HG02885 (cell line): ENCODE data around the gene CPNE8.

ENCODE experiments used
- ATAC-seq: cut with Tn5 transposase; IDR thresholded peaks from one replicate; pipeline ENCODE4 v1.9.1; 2021; ENCODE audit warnings: mild to moderate bottlenecking; ENCODE audit not compliant: unreplicated experiment, poor library complexity

CPNE8 gene

GRCh38 chr12:38653650-38654049 lies 251.7 kb downstream of the CPNE8 start:
- ATAC-seq: no peak

GRCh38 chr12:38648813-38649212 lies 256.6 kb downstream of the CPNE8 start:
- no peak for ATAC-seq

- no peak for ATAC-seq
Observed at GRCh38 chr12:38646146-38646545, 259.2 kb downstream of the CPNE8 start.

GRCh38 chr12:38639625-38640024 lies 265.8 kb downstream of the CPNE8 start:
- no peak for ATAC-seq

- no peak for ATAC-seq
Observed at GRCh38 chr12:38638401-38638800, 267.0 kb downstream of the CPNE8 start.

DNA sequence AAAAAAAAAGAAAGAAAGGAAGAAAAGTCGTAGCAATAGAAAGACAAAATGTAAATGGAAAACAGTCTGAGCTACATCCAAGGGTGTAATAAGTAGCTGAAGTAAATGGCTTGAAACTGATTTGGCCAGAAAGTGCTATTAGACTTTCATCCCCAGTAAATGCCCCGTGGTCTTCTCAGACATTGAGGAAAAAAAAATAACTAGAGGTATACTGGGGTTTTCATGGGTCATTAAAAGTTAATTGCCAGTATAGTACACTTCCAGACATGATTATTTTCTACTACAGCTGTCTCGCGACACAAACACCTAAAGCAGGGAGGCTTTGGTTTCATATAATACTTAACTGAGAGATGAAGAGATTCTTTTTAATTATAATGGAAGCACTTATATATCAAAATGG lies 271.9 kb downstream of the CPNE8 start:
- no peak for ATAC-seq

- no peak for ATAC-seq
Observed at GRCh38 chr12:38629064-38629463, 276.3 kb downstream of the CPNE8 start.

DNA sequence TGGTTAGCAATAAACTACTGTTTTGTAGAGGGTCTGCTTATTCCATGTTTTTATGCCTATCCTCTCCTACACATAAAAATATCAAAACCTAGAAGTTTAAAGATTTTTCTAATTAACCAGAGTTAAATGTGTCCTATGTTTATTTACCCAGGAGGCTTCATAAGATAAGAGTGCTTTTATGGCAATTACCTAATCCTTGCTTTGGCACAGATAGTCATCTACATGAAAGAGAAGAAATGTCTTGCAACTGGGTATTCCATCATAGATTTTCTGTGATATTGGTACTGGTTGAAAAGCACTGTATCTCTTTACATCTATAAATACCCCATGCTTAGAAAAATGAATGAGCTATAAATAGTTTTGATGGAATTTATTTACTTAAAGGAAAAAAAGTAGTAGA lies 277.1 kb downstream of the CPNE8 start:
- ATAC-seq: no peak

- no peak for ATAC-seq
Observed at GRCh38 chr12:38625306-38625705, 280.1 kb downstream of the CPNE8 start.

- ATAC-seq: no peak
Observed at GRCh38 chr12:38614171-38614570, 291.2 kb downstream of the CPNE8 start.

GRCh38 chr12:38610808-38611350 lies 294.5 kb downstream of the CPNE8 start:
- no peak for ATAC-seq

DNA sequence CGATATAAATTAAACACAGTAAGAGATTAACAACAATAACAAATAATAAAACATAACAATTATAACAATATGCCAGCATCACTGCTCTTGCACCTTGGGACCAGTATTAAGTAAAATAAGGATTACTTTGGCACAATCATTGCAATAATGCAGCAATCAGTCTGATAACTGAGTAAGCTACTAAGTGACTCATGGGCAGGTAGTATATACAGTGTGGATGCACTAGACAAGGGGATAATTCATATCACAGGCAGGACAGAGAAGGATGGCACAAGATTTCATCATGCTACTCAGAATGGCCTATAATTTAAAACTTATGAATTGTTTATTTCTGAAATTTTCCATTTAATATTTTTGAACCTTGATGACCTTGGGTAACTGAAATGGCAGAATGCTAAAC lies 298.1 kb downstream of the CPNE8 start:
- no peak for ATAC-seq
